Thymus (tissue), 11 donors: ENCODE measurements around the gene SH3RF3. TPM values are rescaled to one million over a fixed set of nuclear protein-coding genes. Genes with fewer than 3 reads are reported as not detected.
A peak's percentile ranks its signal among the peaks of the same experiment; 100 is the strongest.

Experiments
- DNase-seq, 9 donors: peaks; one replicate each; pipeline ENCODE4 v3.0.0-alpha.2; 2013; ENCODE audit warnings: low spot score in 9 of 9, low read depth in 6 of 9, missing footprints in 1 of 9
- H3K27ac ChIP-seq, 2 donors: one replicate each; pipeline ENCODE4 v1.5.1; 2013; ENCODE audit warnings: control low read depth in 1 of 2, low read depth in 1 of 2, low read length in 1 of 2, mild to moderate bottlenecking in 1 of 2, moderate library complexity in 1 of 2
- H3K27me3 ChIP-seq, 2 donors: one replicate each; pipeline ENCODE4 v1.5.1; 2013; ENCODE audit warnings: low read length in 1 of 2; ENCODE audit not compliant: control insufficient read depth in 2 of 2, insufficient read depth in 1 of 2
- H3K36me3 ChIP-seq, 2 donors: one replicate each; pipeline ENCODE4 v1.5.1; 2013; ENCODE audit warnings: low read length in 1 of 2, mild to moderate bottlenecking in 1 of 2, moderate library complexity in 1 of 2; ENCODE audit not compliant: control insufficient read depth in 2 of 2, insufficient read depth in 2 of 2
- H3K4me1 ChIP-seq, 2 donors: one replicate each; pipeline ENCODE4 v1.5.1; 2013; ENCODE audit warnings: low read length in 2 of 2; ENCODE audit not compliant: control insufficient read depth in 2 of 2, insufficient read depth in 2 of 2
- H3K4me3 ChIP-seq, 2 donors: one replicate each; pipeline ENCODE4 v1.5.1; 2013; ENCODE audit warnings: low read length in 2 of 2, control low read depth in 1 of 2, mild to moderate bottlenecking in 1 of 2
- H3K9me3 ChIP-seq, 2 donors: one replicate each; pipeline ENCODE4 v1.5.1; 2013; ENCODE audit warnings: low read length in 1 of 2, mild to moderate bottlenecking in 1 of 2; ENCODE audit not compliant: control insufficient read depth in 2 of 2, insufficient read depth in 1 of 2
- WGBS: extraction: QIAGEN DNeasy Blood & Tissue Kit; methylation state at CpG from one replicate; pipeline ENCODE4 v1.1.7; 2013; 5-methylcytosine and 5-hydroxymethylcytosine counted together
- polyA plus RNA-seq: library from polyadenylated mRNA; stranded (reverse); fragments of 200-250 nt; gene quantifications from one replicate; pipeline ENCODE4 v1.2.3, GENCODE V29; 2013
- total RNA-seq: library from RNA; stranded (reverse); fragments of 120-200 nt; gene quantifications from one replicate; pipeline ENCODE4 v1.2.4, GENCODE V29; 2013
- donor health status: healthy.

The SH3RF3 gene
- total and polyA plus RNA-seq, 2 donors, result 3.2 to 8.2 TPM

DNA sequence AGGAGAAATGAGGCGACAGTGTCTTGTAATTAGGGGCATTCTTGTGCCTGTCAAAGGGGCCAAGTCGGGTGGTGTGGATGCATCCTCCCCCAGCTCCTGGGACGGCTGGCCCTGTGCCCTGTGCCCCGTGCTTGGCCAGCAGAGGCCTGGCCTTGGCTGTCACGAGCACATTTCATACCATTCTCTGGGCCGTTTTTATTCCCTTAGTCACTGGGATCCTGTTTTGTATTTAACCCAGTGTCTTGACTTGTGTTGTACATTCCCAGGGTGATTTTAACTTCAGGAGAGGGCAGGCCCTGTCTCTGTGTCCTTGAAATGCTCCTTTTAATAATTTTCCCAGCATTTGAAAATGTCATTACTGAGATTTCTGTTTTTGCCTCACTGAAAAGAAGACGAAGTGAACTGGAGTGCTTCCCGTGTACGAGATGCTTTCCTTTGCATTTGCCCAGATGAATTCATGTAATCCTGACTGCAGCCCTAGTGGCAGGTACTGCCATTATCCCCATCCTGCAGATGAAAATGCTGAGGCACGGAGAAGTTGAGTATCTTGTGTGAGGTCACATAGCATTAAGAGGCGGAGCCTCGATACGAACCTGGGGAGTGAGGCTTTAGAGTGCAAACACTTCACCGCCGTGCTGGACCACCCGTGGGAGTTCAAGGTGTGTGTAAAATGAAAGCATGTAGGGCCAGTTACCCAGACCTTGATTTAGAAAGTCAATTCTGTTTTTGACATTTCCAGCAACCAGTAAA is 57.0 kb downstream of the SH3RF3 start:
- Histone ChIP-seq H3K27me3 (peaks cover 2 to 3% of the 10 kb centered on the region in 2 donors), H3K4me3 (no peak overlapping the region), H3K9me3 (no peaks in the 10 kb centered on the region), H3K27ac (peak overlapping the region in 1 of 2 donors; percentile 26), H3K4me1 (peaks cover 0 to 2% of the 10 kb centered on the region in 2 donors), H3K36me3 (no peaks in the 10 kb centered on the region)
- DNase-seq, result no peak
- 94% methylated on average over 16 of the region's 16 CpGs for WGBS

DNA sequence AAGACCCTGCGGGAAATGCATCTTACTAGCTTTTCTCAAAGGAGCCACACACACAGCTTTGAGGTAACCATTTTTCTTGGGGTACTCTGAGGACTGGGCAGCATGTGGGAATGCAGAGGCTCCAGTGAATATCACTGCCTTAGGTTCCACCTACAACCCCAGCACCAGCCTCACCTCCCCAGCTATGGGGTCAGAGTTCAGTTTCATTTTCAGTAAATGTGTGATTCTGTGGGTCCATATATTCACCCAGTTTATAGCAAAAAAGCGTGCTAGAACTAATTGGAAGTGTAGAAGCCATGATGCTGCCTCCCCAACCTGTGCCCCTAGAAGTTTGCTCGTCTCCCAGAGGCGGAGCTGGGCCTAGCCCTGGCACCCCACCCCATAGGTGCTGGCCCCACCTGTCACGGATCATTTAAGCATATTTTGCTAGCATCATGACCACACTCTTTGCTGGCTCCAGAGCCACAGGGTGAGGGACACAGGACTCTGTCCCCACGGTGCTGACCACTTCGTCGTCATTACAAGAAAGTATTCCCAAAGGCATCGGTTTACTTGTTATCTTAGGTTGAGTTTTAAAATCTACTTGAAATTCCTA is 57.7 kb downstream of the SH3RF3 start:
- no peaks in the 10 kb centered on the region for H3K9me3 ChIP-seq
- no peak overlapping the region for H3K27ac ChIP-seq
- WGBS, result 96% methylated on average over 9 of the region's 9 CpGs
- peaks cover 0 to 2% of the 10 kb centered on the region in 2 donors for H3K4me1 ChIP-seq
- H3K36me3 ChIP-seq, result no peaks in the 10 kb centered on the region
- H3K27me3 ChIP-seq, result peaks cover 2 to 6% of the 10 kb centered on the region in 2 donors
- H3K4me3 ChIP-seq, result no peak overlapping the region
- DNase-seq, result no peak

DNA sequence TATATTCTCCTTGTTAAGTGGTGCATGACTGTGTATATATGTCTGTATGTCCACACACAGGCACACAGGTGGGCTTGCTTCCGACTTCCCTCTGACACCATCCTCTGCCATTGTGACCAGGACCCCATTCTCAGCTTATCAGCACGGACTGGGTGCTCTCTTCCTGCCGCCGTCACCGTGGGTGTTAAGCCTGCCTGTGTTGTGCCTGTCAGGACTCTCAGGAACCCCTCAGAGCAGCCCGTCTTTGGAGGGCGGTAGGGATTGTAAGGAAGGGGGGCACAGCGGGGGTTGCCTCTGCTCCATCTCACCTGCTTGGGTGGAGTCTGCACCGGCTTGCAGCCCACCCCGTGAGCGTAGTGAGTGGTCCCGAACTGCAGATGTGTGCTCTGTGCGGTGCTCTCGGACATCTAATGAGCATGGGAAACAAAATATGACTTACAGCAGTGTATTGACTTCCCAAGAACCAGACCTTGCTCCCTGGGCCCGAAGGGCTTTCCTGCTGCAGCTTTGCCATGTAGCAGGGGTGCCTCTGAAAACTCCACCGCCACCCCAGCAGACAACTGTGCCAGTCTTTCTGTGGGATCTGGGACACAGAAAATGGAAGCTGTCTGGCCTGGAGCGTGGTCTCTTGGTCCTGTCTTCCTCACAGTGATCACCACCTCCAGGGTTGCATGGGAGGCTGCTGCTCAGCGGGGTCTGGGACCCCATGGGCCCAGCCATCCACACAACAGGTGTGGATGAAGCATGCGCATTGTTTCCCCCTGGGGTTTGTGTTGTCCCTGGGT is 58.9 kb downstream of the SH3RF3 start:
- no peak overlapping the region for H3K4me3 ChIP-seq
- no peaks in the 10 kb centered on the region for H3K36me3 ChIP-seq

DNA sequence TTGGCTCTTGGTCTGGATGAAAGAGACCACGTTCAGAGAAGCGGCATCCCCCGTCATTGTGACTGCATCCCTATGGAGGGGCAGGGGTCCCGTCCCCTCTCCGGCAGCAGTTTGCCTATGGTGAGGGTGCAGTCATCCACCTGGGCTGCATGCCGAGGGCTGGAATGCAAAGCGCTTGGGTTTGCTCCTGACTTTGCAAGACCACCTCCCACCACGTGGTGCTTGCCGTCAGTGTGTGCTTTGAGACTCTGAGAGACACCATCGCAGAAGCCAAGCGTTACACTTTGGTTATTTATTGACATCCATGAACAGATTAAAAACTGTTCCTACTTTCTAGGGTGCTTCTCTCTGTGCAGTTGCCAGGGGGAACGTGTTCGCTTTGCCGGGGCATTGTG is 59.5 kb downstream of the SH3RF3 start:
- Histone ChIP-seq H3K36me3 (no peaks in the 10 kb centered on the region), H3K27me3 (peaks cover 0 to 6% of the 10 kb centered on the region in 2 donors), H3K4me3 (no peak overlapping the region), H3K27ac (no peak overlapping the region), H3K9me3 (no peaks in the 10 kb centered on the region), H3K4me1 (peaks cover 0 to 2% of the 10 kb centered on the region in 2 donors)
- no peak for DNase-seq
- 89% methylated on average over 14 of the region's 14 CpGs for WGBS

More for the DNA sequence above, 58.9 kb downstream of the SH3RF3 start:
- Histone ChIP-seq H3K27me3 (peaks cover 0 to 6% of the 10 kb centered on the region in 2 donors), H3K9me3 (no peaks in the 10 kb centered on the region), H3K4me1 (peaks cover 0 to 2% of the 10 kb centered on the region in 2 donors), H3K27ac (no peak overlapping the region)
- DNase-seq, result no peak
- WGBS, result 88% methylated on average over 19 of the region's 19 CpGs

DNA sequence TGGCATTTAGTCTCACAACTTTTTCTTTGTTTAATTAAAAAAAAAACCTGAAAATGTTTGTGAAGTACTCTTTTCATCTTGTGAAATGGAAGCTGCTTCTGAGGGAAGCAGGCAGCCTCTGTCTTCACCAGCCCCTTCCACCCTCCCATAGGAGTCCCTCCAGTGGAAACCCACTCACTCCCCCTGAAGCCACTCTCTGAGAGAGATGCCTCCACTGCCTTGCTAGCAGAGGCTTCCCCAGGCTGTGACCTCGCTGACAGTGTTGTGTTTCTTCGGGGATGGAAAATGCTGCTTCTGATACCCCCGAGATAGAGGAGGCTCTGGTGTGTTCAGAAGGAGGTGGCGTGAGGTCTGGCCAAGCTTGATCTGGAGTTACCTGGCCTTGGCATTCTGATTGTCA is 59.9 kb downstream of the SH3RF3 start:
- H3K9me3 ChIP-seq, result no peaks in the 10 kb centered on the region
- WGBS, result 94% methylated on average over 4 of the region's 4 CpGs

DNA sequence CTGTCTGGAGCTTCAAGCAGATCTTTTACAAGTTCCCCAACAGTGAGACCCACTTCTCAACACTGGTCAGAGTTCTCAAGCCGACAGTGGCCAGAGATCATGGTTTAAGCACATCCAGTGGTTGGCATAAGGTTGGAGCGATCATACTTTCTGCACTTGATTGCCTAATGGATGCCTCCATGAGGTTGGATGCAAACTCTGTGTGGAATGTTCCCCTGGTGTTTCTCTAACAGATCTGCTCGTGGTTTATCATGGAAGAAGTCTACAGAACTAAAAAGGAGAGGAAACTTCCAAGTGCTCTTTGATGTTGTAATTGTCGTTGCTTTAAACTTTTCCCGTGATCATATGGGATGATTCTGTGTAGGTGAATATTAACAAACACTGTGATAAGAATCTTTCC is 60.7 kb downstream of the SH3RF3 start:
- Histone ChIP-seq H3K27ac (no peak overlapping the region), H3K4me3 (no peak overlapping the region), H3K36me3 (no peaks in the 10 kb centered on the region), H3K27me3 (peaks cover 0 to 7% of the 10 kb centered on the region in 2 donors), H3K9me3 (no peaks in the 10 kb centered on the region), H3K4me1 (peaks cover 2% of the 10 kb centered on the region in 2 donors)
- no peak for DNase-seq
- WGBS, result 91% methylated on average over 5 of the region's 5 CpGs

More for the DNA sequence above, 59.9 kb downstream of the SH3RF3 start:
- DNase-seq, result no peak
- Histone ChIP-seq H3K27ac (no peak overlapping the region), H3K4me3 (no peak overlapping the region), H3K27me3 (peaks cover 0 to 6% of the 10 kb centered on the region in 2 donors), H3K36me3 (no peaks in the 10 kb centered on the region), H3K4me1 (peaks cover 0 to 2% of the 10 kb centered on the region in 2 donors)

DNA sequence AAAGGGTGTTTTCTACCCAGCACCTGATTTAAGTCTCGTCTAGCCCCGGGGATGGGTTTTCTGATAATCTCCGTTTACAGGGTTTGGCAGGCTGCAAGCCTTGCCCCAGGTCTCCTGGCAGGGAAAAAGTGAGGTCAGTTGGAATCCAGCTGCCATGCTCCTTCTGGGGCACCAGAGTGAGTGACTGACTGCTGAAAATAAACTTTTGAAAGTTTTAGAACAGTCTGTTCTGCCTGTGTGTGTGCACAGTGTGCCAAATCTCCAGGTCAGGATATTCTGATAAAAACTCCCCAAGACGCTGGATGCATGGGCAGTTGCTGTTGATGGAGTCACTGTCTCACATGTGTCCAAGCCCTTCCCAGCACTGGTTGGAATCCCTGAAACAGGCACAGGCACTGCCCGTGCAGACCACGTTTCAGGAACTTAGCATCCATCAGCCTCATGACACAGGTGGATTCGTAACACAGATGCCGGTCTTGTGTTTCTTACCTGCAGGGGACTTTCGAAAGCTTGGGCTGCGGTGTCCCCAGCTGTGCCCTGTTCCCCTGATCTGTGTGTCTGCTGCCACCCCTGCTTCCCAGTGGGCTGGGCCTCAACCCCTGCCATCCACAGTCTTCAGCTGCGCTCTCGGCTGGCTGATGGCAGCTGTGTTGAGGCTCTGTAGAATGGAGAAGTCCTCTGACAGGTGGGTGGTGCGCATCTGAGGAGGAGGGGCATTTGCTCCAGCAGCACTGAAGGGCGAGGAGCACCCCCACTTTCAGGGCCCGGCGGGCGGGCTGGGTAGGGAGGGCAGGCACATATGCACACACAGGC is 65.0 kb downstream of the SH3RF3 start:
- peak in 1 of 9 donors; percentile 19 for DNase-seq
- Histone ChIP-seq H3K27ac (no peak overlapping the region), H3K36me3 (no peaks in the 10 kb centered on the region), H3K27me3 (peaks cover 0 to 16% of the 10 kb centered on the region in 2 donors), H3K9me3 (no peaks in the 10 kb centered on the region), H3K4me3 (no peak overlapping the region), H3K4me1 (peaks cover 0 to 2% of the 10 kb centered on the region in 2 donors)
- WGBS, result 57% methylated on average over 17 of the region's 17 CpGs

DNA sequence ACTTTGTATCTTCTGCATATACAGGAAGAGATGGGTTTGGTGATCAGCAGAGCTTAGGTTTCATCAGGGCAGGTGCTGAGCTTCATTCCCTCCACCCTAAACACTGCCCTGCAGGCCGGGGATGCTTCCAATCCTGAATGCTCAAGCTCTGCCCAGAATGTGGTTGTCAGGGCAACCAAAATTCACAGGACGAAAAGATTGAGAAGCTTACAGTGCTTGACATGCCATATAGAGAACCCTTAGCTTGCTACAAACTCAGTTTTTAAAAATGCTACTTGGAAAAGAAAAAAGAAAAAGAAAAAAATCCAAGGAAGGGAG is 65.6 kb downstream of the SH3RF3 start:
- Histone ChIP-seq H3K27ac (no peak overlapping the region), H3K36me3 (no peaks in the 10 kb centered on the region), H3K4me1 (peaks cover 0 to 2% of the 10 kb centered on the region in 2 donors), H3K9me3 (no peaks in the 10 kb centered on the region), H3K27me3 (peaks cover 0 to 16% of the 10 kb centered on the region in 2 donors), H3K4me3 (no peak overlapping the region)
- 73% methylated on average over 2 of the region's 2 CpGs for WGBS
- no peak for DNase-seq
